GM21360 (cell line): ENCODE measurements around the gene EPB41L1.

ENCODE experiments used
- ATAC-seq: cut with Tn5 transposase; IDR thresholded peaks from one replicate; pipeline ENCODE4 v1.9.1; 2021; ENCODE audit warnings: mild to moderate bottlenecking, moderate library complexity; ENCODE audit not compliant: unreplicated experiment

EPB41L1 gene

GRCh38 chr20:36218380-36219064 is 64.0 kb downstream of the EPB41L1 start:
- ATAC-seq, result no peak

DNA sequence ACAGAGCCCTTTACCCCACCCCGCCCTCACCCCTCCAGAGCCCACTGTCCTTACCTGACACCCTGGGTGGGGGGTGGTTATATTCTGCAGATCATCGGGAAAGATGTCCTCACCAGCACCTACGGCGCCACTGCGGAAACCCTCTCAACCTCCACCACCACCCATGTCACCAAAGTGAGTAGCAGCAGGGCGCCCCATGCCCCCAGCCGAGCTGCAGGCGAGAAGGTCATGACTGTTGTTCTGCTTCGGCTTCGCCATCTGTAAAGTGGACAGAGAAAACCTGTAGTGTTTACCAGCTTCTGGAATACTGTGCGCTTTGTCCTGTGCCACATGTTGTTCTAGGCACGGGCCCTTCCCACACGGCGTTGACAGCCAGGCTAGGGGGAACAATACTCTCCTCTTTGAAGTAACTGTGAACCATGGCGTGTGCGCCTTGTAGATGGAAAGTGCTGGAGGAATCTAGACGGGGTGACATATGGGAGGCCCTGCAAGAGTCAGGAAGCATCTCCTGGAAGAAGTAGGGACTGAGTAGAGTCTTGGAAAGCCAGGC is 65.2 kb downstream of the EPB41L1 start:
- no peak for ATAC-seq

- ATAC-seq, result no peak
Observed at GRCh38 chr20:36225666-36226065, 71.1 kb downstream of the EPB41L1 start.

DNA sequence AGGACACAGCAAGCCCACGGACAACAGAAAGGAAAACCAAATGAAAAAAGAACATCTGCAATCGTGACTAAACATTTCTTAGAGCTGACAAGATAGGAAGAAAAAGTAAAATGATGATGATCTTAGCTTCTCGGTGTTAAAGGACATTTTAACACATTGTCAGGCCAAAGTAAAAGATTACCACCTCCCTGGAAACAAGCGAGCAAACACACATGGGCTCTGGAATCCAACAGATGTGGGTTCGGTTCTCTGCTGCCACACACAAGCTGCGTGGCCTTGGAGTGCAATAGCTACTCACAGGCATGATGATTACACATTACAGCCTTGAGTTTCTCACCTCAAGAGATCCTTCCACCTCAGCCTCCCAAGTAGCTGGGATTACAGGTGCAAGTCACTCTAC is 74.2 kb downstream of the EPB41L1 start:
- ATAC-seq, result no peak

GRCh38 chr20:36230019-36230418 is 75.5 kb downstream of the EPB41L1 start:
- no peak for ATAC-seq

- ATAC-seq, result no peak
Observed at GRCh38 chr20:36231331-36231730, 76.8 kb downstream of the EPB41L1 start.

- ATAC-seq, result no peak
Observed at GRCh38 chr20:36234771-36235320, 80.3 kb downstream of the EPB41L1 start.

DNA sequence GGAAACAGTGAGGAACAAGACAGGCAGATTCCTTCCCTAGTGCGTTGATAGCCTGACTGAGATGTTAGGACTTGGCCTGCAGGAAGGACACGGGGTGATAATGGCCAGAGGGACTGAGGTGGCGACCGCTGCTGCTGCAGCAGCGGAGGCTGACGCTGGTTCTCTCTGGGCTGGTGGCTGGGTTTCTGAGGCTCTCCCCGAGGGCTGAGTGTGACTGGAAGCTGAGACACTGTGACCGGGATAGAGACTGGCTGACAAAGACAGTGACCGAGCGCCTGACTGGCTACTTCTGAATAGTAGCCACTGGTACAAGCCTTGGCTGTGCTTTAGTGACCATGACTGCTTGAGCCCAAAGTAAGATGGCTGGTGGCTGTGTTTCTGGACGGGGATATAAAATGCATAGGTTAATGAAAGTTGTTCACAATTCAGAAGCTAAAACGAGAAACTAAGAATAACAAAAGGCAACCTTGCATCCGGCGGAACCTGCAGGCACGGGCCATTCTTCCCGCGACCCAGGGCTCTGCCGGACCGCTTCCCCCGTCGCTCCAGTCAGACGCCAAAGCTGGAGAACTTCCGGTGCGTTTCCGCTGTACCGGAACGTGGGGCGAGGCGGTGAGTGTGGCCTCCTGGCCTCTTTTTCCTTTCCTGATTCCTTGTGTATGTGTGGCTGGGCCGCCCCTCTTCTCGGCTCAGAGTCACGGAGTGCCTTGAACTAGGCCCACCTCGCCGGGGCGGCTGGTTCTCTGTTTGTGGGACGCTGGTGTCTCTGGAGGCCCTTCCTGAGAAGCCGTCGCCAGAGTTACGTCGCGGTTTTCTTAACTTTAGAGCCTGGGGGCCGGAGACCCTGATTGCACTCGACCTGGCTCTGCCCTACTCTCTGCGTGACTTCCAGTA is 81.6 kb downstream of the EPB41L1 start, which contains the start of gene AAR2:
Gene AAR2 (plus strand): TSS at position 587 of the 894 bp plus-strand sequence. CDS start 3,391 bp downstream, outside the sequence.
- ATAC-seq, result peak; percentile 62

- peak; percentile 24 for ATAC-seq
Observed at GRCh38 chr20:36236786-36237121, 82.2 kb downstream of the EPB41L1 start.

GRCh38 chr20:36237477-36237876 is 82.9 kb downstream of the EPB41L1 start:
- ATAC-seq, result no peak

GRCh38 chr20:36238153-36238552 is 83.6 kb downstream of the EPB41L1 start:
- ATAC-seq, result no peak

DNA sequence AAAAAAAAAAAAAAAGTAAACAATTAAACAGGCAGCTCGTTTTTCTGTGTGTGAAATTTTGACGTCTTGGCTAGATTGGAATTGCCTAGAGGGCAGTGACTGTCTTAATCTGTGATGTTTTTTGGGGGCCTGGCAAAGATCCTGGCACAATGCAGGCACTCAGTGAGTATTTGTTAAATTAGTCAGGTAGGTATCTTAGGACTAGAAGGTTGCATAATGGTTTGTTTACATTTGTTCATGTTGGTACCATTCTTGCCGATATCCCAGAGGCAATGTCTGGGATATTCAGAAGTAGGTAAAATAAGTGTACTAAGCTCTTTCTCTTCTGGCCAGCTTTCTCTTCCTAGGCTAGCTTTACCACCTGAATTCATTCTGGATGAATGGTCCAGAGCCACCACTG is 84.2 kb downstream of the EPB41L1 start:
- no peak for ATAC-seq

GRCh38 chr20:36240076-36240475 is 85.5 kb downstream of the EPB41L1 start:
- no peak for ATAC-seq

DNA sequence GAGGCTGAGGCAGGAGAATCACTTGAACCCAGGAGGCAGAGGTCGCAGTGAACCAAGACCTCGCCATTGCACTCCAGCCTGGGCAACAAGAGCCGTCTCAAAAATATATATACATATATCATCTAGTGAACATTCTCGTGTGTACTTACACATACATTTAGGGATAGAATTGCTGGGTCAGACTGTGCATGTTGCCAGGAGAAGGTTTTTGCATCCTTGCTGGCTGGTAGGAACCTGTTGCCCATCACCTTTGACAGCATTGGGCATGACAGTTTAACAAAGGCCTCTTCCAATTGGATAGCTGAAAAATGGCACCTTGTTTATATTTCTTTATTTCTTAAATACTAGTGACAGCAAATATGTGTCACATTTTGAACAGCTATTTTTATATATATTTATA is 87.1 kb downstream of the EPB41L1 start:
- ATAC-seq, result no peak

GRCh38 chr20:36243726-36244125 is 89.2 kb downstream of the EPB41L1 start:
- no peak for ATAC-seq

- ATAC-seq, result no peak
Observed at GRCh38 chr20:36246401-36246800, 91.9 kb downstream of the EPB41L1 start.

GRCh38 chr20:36248836-36249235 is 94.3 kb downstream of the EPB41L1 start:
- ATAC-seq, result no peak

DNA sequence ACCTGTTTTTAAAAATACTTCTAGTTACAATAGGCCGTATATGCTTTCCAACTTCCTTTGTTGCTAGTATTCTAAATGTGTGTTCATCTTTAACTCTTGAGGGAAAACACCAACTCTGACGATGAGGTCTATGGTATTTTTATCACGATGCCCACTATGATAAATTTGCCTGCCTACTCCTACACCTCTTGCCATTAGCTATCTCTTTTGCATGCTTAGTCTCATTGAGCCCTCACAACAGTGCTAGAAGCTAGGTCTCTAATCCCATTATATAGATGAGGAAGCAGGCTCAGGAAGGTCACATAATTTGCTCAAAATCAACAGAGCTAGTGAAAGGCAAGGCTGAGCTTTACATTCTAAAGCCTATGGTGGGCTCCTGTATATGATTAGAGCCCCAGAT is 94.9 kb downstream of the EPB41L1 start:
- ATAC-seq, result no peak

GRCh38 chr20:36251426-36251825 is 96.9 kb downstream of the EPB41L1 start:
- ATAC-seq, result no peak

DNA sequence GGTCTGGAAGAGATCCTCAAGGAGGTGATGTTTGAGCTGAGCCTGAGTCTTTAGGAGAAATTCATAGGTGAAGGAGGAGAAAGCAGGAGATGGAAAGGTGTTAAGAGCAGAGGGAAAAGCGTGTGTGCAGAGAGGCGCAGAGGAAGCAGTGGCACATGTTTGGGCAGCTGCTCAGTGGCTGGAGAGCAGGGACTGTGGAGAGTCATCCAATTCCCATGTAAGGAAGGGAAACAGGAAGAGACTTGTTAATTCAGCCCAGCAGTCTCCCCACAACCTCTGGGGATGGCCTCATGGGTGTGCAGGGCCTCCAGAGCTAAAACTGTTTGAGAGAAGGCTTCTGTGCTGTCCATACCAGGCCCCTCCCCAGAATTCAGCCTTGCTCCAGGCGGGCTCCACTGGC is 98.0 kb downstream of the EPB41L1 start:
- ATAC-seq, result no peak

- no peak for ATAC-seq
Observed at GRCh38 chr20:36253036-36253435, 98.5 kb downstream of the EPB41L1 start.

GRCh38 chr20:36254076-36254475 is 99.5 kb downstream of the EPB41L1 start:
- ATAC-seq, result no peak
